Ovary (tissue), 9 donors: ENCODE results near the gene GJE1. TPM values are rescaled to one million over a fixed set of nuclear protein-coding genes. Genes with fewer than 3 reads are reported as not detected.

Experiments used
- DNase-seq, 5 donors: peaks; one replicate each; pipeline ENCODE4 v3.0.0-alpha.2; 2019 to 2020
- H3K27ac ChIP-seq, 2 donors: fragments of 200-600 bp; one replicate each; pipeline versions ENCODE4 v1.5.1 to v1.8.0; 2019 to 2022
- H3K27me3 ChIP-seq: fragments of 200-600 bp; one replicate; pipeline ENCODE4 v1.8.0; 2022
- H3K36me3 ChIP-seq: fragments of 200-600 bp; sonication (generic); one replicate; pipeline ENCODE4 v1.5.1; 2019
- H3K4me1 ChIP-seq: one replicate; pipeline ENCODE4 v1.8.1; 2013; ENCODE audit warnings: mild to moderate bottlenecking, moderate library complexity; ENCODE audit not compliant: insufficient read depth
- H3K4me3 ChIP-seq: fragments of 200-600 bp; sonication (generic); one replicate; pipeline ENCODE4 v1.5.1; 2017
- H3K9me3 ChIP-seq, 2 donors: fragments of 200-600 bp in 1 of 2; sonication (generic) in 1 of 2; one replicate each; pipeline versions ENCODE4 v1.5.1 to v1.8.1; 2013 to 2019; ENCODE audit warnings: mild to moderate bottlenecking in 1 of 2, moderate library complexity in 1 of 2
- EP300 ChIP-seq: sonication (generic); formaldehyde crosslinking; IDR thresholded peaks from one replicate; pipeline ENCODE4 v1.6.1; 2017; ENCODE audit warnings: antibody characterized with exemption
- POLR2A ChIP-seq: fragments of 450-650 bp; IDR thresholded peaks from one replicate; pipeline ENCODE4 v1.6.1; 2017; ENCODE audit warnings: antibody characterized with exemption, mild to moderate bottlenecking, moderate library complexity
- WGBS, 3 donors: extraction: QIAGEN DNeasy Blood & Tissue Kit in 1 of 3; methylation state at CpG; one replicate each; pipeline versions ENCODE4 v1.1.5 to v1.1.7; 2013 to 2017; 5-methylcytosine and 5-hydroxymethylcytosine counted together
- intact Hi-C, 4 donors: fragments of 100-400 bp; cut with DNase I; formaldehyde crosslinking; loops; one replicate each; pipeline versions ENCODE4 v1.11.0 to v1.15.1; 2022 to 2023
- polyA plus RNA-seq, 2 donors: library from polyadenylated mRNA; stranded (reverse); fragments of 200-250 nt in 1 of 2; fragments of 350-450 nt in 1 of 2; fragmentation: Illumina TruSeq in 1 of 2; extraction: RNeasy Lipid Tissue Mini Kit (QIAGEN cat#74804) in 1 of 2; gene quantifications; one replicate each; pipeline ENCODE4 v1.2.3, GENCODE V29; 2013 to 2014
- total RNA-seq, 7 donors: library from RNA; depleted of rRNA in 2 of 7; stranded (reverse); fragments of >200 nt in 2 of 7; fragmentation: NEBNext Ultra II Directional in 3 of 7; extraction: Animal tissue kit (Norgen Biotek cat#: 25700) in 3 of 7; gene quantifications; one replicate each; pipeline versions ENCODE4 v1.1.0 to v1.2.4, GENCODE V29; 2016 to 2023
- TF ChIP-seq, protein P1 (sequence below), 3 donors: fragments of 450-650 bp in 2 of 3; fragments of 200-600 bp in 1 of 3; IDR thresholded peaks; one replicate each; pipeline versions ENCODE4 v1.5.1 to v1.8.0; 2016 to 2022; ENCODE audit warnings: antibody characterized with exemption in 3 of 3, mild to moderate bottlenecking in 1 of 3
- donor health status: DM: no; HTN: no; CAD: no; lungs with moderate emphysema.
- donor health status: DM: no; HTN: no; CAD: no.
- donor health status: Bipolar disorder and iron deficiency.
- donor health status: DM: yes; HTN: yes; CAD: no.
- donor health status: DM: no; HTN: no; CAD: no.
- donor health status: DM: yes; HTN: yes; CAD: no.

GJE1 gene
- total and polyA plus RNA-seq, 9 donors: not detected

DNA sequence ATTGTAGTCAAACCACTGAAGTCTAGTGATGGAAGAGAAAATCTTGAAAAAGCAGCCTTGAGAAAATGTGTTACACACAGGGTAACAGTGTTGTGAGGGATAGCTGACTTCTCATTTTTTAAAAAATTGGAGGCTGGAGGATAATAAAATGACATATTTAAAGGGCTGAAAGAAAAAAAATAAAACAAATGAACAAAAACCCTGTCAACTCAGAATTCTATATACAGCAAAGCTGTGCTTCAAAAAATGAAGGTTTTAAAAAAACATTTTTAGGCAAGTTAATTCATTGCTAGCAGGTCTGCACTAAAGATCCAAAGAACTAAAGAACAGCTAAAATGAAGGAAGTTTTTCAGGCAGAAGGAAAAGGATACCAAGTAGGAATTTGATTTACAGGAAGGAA lies 45.4 kb downstream of the GJE1 start:
- Histone ChIP-seq H3K27me3 (no peaks in the 10 kb centered on the region), H3K4me1 (no peaks in the 10 kb centered on the region), H3K36me3 (no peaks in the 10 kb centered on the region), H3K4me3 (no peak overlapping the region), H3K9me3 (no peaks in the 10 kb centered on the region), H3K27ac (no peak overlapping the region)
- TF ChIP-seq EP300: no peak
- TF ChIP-seq, protein P1, sequence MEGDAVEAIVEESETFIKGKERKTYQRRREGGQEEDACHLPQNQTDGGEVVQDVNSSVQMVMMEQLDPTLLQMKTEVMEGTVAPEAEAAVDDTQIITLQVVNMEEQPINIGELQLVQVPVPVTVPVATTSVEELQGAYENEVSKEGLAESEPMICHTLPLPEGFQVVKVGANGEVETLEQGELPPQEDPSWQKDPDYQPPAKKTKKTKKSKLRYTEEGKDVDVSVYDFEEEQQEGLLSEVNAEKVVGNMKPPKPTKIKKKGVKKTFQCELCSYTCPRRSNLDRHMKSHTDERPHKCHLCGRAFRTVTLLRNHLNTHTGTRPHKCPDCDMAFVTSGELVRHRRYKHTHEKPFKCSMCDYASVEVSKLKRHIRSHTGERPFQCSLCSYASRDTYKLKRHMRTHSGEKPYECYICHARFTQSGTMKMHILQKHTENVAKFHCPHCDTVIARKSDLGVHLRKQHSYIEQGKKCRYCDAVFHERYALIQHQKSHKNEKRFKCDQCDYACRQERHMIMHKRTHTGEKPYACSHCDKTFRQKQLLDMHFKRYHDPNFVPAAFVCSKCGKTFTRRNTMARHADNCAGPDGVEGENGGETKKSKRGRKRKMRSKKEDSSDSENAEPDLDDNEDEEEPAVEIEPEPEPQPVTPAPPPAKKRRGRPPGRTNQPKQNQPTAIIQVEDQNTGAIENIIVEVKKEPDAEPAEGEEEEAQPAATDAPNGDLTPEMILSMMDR (IDR thresholded peaks at IDR 0.05): no peak
- no peak for TF ChIP-seq POLR2A
- DNase-seq: no peak
- intact Hi-C loops: no loop called here

DNA sequence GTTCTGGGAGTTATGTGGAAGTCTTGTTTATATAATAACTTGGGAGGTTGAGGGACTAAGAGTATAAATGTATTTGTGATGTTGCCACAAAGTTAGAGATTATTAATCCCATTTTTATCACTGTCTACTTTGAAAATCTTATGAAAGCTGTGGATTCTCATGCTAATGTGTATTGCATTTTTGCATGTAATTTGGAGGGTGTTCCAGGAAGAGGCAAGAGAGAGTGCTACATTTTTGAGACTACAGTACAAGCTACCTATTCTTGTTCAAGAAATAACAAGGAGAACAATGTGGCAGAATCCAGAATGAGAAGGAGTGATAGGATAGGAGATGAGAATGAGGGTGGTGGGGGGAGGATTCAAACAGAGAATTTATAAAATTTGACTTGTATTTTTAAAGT lies 49.3 kb downstream of the GJE1 start:
- no peaks in the 10 kb centered on the region for H3K27me3 ChIP-seq
- H3K4me1 ChIP-seq: no peaks in the 10 kb centered on the region
- TF ChIP-seq POLR2A (no peak), EP300 (no peak)
- TF ChIP-seq, protein P1 (IDR thresholded peaks at IDR 0.05): no peak
- intact Hi-C loops: no loop called here
- no peak overlapping the region for H3K27ac ChIP-seq
- no peak overlapping the region for H3K4me3 ChIP-seq
- H3K36me3 ChIP-seq: no peaks in the 10 kb centered on the region
- no peak for DNase-seq
- H3K9me3 ChIP-seq: no peaks in the 10 kb centered on the region

DNA sequence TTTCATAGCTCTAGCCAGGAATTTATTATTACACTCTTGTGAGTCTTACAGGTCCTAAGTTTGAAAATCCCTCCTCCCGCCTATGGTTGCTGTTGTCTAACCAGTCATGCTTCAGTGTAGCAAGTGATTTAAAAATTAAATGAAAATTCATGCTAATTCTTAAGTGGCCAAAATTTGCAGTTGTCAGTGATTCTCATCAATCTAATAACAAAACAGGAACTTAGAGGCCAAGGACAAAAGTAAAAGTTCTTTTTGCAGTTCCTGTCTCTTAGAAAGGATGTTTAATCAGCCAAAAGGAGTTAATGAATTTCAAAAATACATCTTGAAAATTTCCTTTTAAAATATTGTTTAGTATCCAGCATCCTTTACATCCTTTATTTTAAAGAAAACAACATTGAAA lies 50.6 kb downstream of the GJE1 start:
- intact Hi-C loops: no loop called here
- H3K27me3 ChIP-seq: no peaks in the 10 kb centered on the region
- H3K36me3 ChIP-seq: no peaks in the 10 kb centered on the region
- H3K9me3 ChIP-seq: no peaks in the 10 kb centered on the region
- H3K4me3 ChIP-seq: no peak overlapping the region
- TF ChIP-seq EP300 (no peak), POLR2A (no peak)
- TF ChIP-seq, protein P1 (IDR thresholded peaks at IDR 0.05): no peak
- 94 to 98% (median 95%) methylated on average over 1 of the region's 1 CpG for WGBS, 3 donors
- no peaks in the 10 kb centered on the region for H3K4me1 ChIP-seq
- DNase-seq: no peak
- H3K27ac ChIP-seq: no peak overlapping the region

DNA sequence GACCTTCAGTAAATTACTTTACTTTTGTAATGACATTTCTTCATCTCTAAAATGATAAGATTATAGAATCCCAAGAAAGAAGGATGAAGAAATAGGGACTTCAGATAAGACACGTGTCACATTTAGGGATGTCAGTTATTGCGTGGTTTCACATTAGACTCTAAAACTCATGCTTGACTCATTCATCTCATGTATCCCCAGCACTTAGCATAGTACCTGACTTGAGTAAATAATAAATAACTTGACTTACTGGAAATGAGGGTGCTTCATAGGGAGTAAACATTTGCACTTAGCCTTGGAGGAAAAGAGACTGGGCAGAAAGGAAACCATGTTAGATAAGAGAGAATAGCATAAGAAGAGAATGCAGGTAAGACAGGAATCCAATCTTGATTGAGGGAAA lies 51.6 kb downstream of the GJE1 start:
- intact Hi-C loops: no loop called here
- Histone ChIP-seq H3K36me3 (no peaks in the 10 kb centered on the region), H3K4me1 (no peaks in the 10 kb centered on the region), H3K27me3 (no peaks in the 10 kb centered on the region), H3K27ac (no peak overlapping the region), H3K9me3 (no peaks in the 10 kb centered on the region), H3K4me3 (no peak overlapping the region)
- 89 to 94% (median 92%) methylated on average over 2 of the region's 2 CpGs for WGBS, 3 donors
- DNase-seq: no peak
- TF ChIP-seq POLR2A (no peak), EP300 (no peak)
- TF ChIP-seq, protein P1 (IDR thresholded peaks at IDR 0.05): no peak

Other genes starting within 250 kb of the GJE1 start
- under 1 TPM in 1 of 7 donors, not detected in 6; 0.20 TPM for gene NMBR, start 14.2 kb downstream of the GJE1 start, total RNA-seq
- gene NMBR, start 14.2 kb downstream of the GJE1 start, polyA plus RNA-seq: not detected
- gene VTA1, start 14.3 kb downstream of the GJE1 start, total RNA-seq: 10 to 100 TPM; 17.6 to 33.4 (median 24.5) TPM
- gene VTA1, start 14.3 kb downstream of the GJE1 start, polyA plus RNA-seq: 10 to 100 TPM; 19.9 to 36.9 TPM
- gene ADGRG6, start 169.1 kb downstream of the GJE1 start, total RNA-seq: 10 to 100 TPM in 1 of 7 donors, 1 to 10 TPM in 6; 2.2 to 10.6 (median 3.0) TPM
- 1 to 10 TPM; 1.6 to 6.1 TPM for gene ADGRG6, start 169.1 kb downstream of the GJE1 start, polyA plus RNA-seq